NCI-H1694 (cell line): ENCODE results near the gene DAAM1.

ENCODE experiments used
- DNase-seq: peaks from one replicate; lab custom pipeline; 2025; lab: John Stamatoyannopoulos, UW

DAAM1 gene

DNA sequence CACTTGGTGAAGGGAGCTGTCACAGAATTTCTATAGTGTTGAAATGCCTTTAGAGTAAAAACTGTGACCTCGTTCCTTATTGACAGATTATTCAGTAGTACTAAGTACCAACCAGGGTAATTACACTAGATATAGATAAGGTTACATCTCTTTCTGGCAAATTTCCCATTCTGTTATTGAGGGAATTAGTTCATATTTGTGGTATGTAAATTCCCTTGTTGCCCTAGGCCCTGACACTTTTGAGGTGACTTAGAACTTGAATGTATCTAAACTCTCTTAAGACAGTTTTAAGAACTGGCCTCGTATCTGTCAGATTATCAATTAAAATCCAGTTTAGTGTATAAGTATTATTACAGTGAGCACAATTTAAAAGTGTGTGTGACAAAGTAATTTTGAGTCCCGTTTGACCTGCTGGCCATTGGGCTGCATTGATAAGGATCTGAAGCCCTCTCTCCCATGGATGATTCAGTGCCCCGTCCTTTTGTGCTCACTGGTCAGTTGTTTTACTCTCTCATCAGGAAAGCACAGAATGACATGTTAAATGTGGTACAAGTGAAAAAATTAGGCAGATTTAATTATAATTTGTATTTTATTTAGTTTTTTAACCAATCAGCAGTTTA is 153.5 kb downstream of the DAAM1 start:
- DNase-seq: no peak

DNA sequence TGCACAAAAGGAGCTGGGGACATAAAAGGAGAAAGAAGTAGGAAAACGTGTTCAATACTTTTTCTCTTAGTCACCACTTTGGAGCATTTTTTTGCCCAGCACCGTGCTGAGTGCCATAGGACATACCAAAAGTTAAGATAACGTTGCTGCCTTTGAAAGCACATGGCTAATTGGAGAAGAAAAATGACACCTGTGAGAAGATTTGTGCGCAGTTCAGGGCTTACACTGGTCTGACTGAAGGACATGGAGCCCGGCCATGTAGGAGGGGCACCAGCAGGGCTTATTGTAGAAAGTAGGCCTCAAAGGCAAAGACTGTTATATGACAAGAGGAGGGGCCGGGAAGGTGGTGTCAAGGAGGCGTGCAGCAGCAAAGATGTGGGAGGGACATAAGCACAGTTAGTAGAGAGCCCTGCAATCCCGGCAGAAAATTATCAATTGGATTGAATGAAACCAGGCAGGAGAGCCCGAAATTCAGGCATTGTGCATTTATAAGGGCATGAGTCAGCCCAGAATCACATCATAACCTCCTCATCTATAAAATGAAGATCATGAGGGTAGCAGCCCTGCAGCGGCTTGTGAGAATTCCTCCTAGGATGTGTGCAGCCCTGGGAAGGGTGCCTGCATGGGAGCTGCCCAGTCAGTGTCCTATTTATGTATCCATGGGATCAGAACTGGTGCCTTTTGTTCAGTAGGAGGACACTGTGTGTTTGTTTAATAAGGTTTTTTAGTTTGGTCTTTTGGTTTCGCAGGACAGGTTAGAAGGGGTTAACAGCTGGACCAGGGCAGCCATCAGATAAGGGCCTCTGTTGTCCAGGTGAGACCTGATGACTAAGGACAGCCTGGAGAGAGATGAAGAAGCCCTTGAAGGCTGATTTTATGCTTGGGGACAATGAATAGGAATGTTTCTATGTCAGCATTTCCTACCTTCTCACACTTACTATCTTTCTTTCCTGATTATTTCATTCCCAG is 154.3 kb downstream of the DAAM1 start:
- no peak for DNase-seq

GRCh38 chr14:59343585-59343984 is 155.1 kb downstream of the DAAM1 start:
- DNase-seq: peak; percentile 57

- no peak for DNase-seq
Measured at GRCh38 chr14:59344016-59344415, 155.5 kb downstream of the DAAM1 start.

DNA sequence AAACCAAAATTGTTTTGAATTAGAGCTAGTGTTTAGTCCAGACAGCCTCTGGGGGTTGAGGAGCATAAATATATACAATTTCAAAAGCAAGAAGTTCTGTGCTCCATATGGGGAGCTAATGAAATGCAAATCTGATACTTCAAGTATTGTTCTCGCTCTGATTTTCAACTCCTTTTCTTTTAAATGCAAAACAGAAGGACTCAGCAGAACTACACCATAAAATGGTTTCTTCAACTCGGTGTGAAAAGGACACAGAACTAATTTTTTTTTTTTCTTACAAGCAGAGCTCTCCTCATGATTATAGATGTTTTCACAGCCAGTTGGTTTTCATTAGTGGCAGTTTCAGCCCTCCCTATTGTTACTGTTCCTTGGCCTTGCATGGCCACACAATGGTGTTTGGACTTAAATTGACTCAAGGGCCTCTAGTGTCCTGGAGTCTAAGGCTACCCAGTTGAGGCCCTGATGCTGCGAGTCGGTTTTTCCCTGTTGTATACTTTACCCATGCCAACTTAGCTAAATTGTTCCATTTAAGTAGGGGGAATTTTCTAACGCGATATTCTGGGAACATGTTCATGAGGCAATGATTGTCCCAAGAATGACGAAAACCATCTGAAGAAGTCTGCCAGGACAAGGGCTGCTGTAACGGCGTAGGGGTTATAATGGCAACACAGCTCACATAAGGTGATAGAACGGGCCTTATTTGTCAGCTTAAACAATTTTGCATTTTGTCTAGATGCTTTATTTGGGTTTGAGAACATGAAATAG is 156.4 kb downstream of the DAAM1 start:
- no peak for DNase-seq

DNA sequence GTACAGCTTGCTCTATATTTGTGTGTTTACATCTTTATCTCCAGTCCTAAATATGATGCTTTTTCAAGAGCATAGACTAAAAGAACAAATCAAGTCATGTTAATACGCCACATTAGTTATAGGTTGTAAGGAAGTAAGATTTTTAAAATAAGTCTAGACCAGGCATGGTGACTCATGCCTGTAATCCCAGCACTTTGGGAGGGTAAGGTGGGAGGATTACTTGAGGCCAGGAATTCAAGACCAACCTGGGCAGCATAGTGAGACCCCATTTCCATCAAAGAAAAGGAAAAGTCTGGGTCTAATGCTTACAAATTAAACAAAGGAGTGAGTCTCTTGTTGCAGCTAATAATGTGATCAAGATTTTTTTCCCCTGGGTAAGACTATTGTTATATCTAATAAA is 157.9 kb downstream of the DAAM1 start:
- DNase-seq: no peak

GRCh38 chr14:59346796-59347510 is 158.5 kb downstream of the DAAM1 start:
- no peak for DNase-seq

- no peak for DNase-seq
Measured at GRCh38 chr14:59347511-59347900, 159.0 kb downstream of the DAAM1 start.

DNA sequence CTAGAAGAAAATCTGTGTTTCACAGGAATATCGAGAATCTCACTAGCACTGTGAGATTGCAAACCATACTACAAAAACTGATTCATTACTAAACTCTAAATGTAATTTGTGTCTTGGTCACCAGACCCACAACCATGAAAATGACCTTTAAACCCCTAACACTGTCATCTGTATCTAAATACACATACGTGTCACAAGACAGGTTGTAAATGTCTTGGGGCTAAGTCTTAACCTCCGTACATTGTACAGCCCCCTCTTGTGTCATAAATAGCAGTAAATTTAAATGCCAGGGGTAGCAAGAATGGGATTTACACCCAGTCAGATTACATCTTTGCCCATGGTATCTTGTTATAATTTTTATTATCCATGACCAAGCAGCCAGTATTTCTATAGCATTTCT is 159.4 kb downstream of the DAAM1 start:
- DNase-seq: no peak

- no peak for DNase-seq
Measured at GRCh38 chr14:59349258-59349701, 160.8 kb downstream of the DAAM1 start.

GRCh38 chr14:59352961-59353360 is 164.5 kb downstream of the DAAM1 start:
- no peak for DNase-seq

DNA sequence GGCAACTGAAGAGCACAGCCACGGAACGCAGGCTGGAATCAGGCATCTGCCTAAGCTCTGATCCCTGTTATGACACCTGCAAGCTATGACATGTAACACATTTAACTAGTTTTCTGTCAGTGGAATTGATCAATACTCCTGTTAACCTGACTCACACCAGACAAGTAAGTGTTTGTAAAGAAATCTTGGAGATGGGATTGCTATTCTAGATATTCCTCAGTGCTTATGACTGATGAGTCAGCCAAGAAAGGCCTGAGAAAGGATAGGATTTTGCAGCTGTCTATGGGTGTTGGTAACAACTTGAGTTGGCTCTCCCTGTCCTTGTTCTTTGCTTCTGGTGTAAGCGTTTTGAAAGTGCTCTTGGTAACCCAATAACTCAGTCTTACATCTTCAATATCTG is 166.2 kb downstream of the DAAM1 start:
- no peak for DNase-seq

GRCh38 chr14:59355091-59355490 is 166.6 kb downstream of the DAAM1 start:
- no peak for DNase-seq

DNA sequence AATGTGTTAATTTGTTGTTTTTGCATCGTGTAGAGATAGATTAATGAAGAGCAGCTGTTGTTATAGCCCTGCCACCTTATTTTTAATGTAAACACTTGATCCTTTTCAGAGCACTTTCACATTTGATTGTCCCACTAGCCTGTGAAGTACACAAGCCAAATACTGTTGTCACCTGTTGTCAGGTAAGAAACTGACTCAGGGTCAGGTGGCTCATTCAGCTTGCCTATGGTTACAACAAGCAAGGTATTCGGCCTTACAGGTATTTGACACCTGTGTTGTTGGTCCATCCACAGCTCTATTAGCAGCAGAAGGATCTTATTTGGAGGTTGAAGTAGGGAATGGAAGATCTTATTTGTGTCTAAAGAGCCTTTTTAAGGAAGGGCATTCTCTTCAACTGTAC is 167.8 kb downstream of the DAAM1 start:
- DNase-seq: no peak

GRCh38 chr14:59356767-59357166 is 168.3 kb downstream of the DAAM1 start:
- DNase-seq: no peak

DNA sequence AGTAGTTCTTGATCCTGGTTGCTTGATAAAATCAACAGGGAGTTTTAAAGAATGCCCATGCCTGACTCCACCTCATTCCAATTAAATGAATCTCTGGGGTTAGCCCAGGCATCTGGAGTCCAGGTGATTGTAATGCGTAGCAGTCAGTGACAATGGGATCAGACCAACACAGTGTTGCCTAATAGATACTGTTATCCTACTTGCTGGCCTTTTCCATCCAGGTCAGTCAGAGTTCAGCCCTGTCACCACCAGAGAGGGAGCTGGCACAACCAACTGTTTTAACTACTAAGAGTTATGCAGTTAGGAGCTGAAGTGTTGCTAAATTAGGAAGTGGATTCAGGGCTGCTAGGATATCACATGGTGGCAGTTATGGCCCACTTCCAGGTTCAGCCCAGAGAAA is 169.6 kb downstream of the DAAM1 start:
- no peak for DNase-seq

- DNase-seq: no peak
Measured at GRCh38 chr14:59358784-59359183, 170.3 kb downstream of the DAAM1 start.

- no peak for DNase-seq
Measured at GRCh38 chr14:59359431-59360124, 171.1 kb downstream of the DAAM1 start.

GRCh38 chr14:59360233-59360632 is 171.8 kb downstream of the DAAM1 start:
- no peak for DNase-seq

- peak; percentile 71 for DNase-seq
Measured at GRCh38 chr14:59360923-59361794, 172.7 kb downstream of the DAAM1 start.
